Stimulated activated naive CD8-positive, alpha-beta T cell treated with anti-CD3 and anti-CD28 coated beads, Interleukin-15, Interleukin-2, amounts not matched to agents 100 ng/mL and 50 ng/mL, for 24 hours (primary cell): Measurements from ENCODE around the gene MGRN1.
"Not testable (repeated sequence)": the region's sequence is repeated elsewhere in the genome, so short reads cannot be mapped to it uniquely, and the experiment has no call there.

Source experiments
- H3K27ac Mint-ChIP-seq: one replicate; pipeline ENCODE4 v1.8.0; 2021; ENCODE audit warnings: mild to moderate bottlenecking, mixed read lengths
- H3K27me3 Mint-ChIP-seq: one replicate; pipeline ENCODE4 v1.8.0; 2021; ENCODE audit warnings: mixed read lengths
- H3K36me3 Mint-ChIP-seq: one replicate; pipeline ENCODE4 v1.8.0; 2021; ENCODE audit warnings: low read depth, mixed read lengths
- H3K4me1 Mint-ChIP-seq: one replicate; pipeline ENCODE4 v1.8.0; 2021; ENCODE audit warnings: low read depth, mixed read lengths
- H3K4me3 Mint-ChIP-seq: one replicate; pipeline ENCODE4 v1.8.0; 2021; ENCODE audit warnings: mild to moderate bottlenecking, mixed read lengths
- H3K9me3 Mint-ChIP-seq: one replicate; pipeline ENCODE4 v1.8.0; 2021; ENCODE audit warnings: mixed read lengths

The MGRN1 gene

GRCh38 chr16:4737545-4737944 is 112.9 kb downstream of the MGRN1 start:
- H3K36me3 Mint-ChIP-seq = no peaks in the 10 kb centered on the region
- H3K27me3 Mint-ChIP-seq = no peaks in the 10 kb centered on the region
- H3K9me3 Mint-ChIP-seq = no peaks in the 10 kb centered on the region
- peaks cover 19% of the 10 kb centered on the region for H3K4me1 Mint-ChIP-seq
- no peak overlapping the region for H3K27ac Mint-ChIP-seq
- no peak overlapping the region for H3K4me3 Mint-ChIP-seq

GRCh38 chr16:4738370-4738769 is 113.7 kb downstream of the MGRN1 start:
- not testable (repeated sequence) for H3K27ac Mint-ChIP-seq, H3K9me3 Mint-ChIP-seq, H3K36me3 Mint-ChIP-seq, H3K27me3 Mint-ChIP-seq, H3K4me3 Mint-ChIP-seq
- H3K4me1 Mint-ChIP-seq = peaks cover 18% of the 10 kb centered on the region
